Activated T-helper 1 cell treated with anti-CD3 and anti-CD28 coated beads, Interleukin-2, amount 50 U/mL, for 16 hours (primary cell): ENCODE results near the gene NUTM2B.
"Not testable (repeated sequence)": the region's sequence is repeated elsewhere in the genome, so short reads cannot be mapped to it uniquely, and the experiment has no call there.

Experiments used
- DNase-seq, 2 donors: peaks; one replicate each; pipeline ENCODE4 v3.0.0-alpha.2; 2020; ENCODE audit warnings: low read depth in 1 of 2, low spot score in 1 of 2

Gene NUTM2B, protein sequence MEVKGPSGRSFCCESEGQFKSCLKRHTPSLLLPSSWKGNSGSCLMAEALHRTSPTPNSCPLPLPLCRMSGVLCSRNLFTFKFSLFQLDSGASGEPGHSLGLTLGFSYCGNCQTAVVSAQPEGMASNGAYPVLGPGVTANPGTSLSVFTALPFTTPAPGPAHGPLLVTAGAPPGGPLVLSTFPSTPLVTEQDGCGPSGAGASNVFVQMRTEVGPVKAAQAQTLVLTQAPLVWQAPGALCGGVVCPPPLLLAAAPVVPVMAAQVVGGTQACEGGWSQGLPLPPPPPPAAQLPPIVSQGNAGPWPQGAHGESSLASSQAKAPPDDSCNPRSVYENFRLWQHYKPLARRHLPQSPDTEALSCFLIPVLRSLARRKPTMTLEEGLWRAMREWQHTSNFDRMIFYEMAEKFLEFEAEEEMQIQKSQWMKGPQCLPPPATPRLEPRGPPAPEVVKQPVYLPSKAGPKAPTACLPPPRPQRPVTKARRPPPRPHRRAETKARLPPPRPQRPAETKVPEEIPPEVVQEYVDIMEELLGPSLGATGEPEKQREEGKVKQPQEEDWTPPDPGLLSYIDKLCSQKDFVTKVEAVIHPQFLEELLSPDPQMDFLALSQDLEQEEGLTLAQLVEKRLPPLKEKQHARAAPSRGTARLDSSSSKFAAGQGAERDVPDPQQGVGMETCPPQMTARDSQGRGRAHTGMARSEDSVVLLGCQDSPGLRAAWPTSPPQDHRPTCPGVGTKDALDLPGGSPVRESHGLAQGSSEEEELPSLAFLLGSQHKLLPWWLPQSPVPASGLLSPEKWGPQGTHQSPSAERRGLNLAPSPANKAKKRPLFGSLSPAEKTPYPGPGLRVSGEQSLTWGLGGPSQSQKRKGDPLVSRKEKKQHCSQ

DNA sequence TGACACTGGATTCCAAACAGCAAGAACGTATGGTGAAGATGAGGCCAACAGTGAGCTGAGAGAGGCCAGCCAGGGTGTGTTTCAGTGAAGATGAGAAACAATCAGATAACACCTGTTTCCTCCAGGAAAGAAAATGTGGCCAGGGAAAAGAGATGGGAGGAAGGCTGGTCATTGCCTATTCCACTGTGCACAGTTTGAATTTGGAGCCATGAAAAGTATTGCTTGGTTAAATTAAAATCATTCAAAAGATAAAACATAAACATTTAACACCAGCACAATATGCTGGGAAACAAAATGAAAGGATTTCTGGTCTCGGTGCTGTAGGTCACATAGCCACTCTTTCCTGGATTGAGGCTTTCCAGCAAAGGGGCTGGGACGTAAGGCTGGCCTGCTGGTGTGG is at the start of gene NUTM2B:
Gene NUTM2B, plus strand, starts transcription at position 301 of the 400 bp plus-strand sequence. CDS start 383 bp downstream, outside the sequence.
- DNase-seq = not testable (repeated sequence)

DNA sequence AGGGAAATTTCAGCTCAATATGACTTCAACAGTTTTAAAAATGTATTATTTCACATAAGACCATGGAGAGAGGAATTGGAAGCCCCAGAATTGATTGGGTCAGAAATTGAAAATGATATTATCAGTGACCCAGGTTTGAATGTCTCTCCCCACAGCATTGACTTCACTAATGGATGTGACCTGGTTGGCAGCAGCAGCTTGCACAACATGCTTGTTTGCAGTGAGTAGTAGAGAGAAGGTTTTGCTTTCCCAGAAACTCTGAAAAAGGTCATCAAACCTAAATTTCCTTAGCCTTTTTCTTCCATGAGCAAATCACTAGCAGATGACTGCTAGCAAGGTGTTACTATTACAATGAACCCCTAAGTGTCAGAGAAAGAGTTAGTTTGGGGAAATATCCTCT is 39.7 kb upstream of the NUTM2B start:
- not testable (repeated sequence) for DNase-seq

DNA sequence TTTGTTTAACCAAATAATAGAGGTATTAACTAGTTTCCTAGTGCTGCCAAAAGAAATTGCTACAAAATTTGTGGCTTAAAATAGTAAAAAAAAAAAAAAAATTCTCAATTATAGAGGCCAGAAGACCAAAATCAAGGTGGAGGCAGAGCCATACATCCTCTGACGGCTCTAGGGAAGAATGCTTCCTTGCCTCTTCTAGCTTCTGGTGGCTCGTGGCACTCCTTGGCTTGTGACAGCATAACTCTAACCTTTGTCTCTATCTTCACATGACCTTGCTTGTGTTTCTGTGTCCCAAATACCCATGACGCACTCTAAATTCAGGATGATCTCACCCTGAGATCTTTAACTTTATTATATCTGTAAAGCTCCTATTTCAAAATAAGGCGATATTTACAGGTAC is 38.3 kb upstream of the NUTM2B start:
- DNase-seq = not testable (repeated sequence)

DNA sequence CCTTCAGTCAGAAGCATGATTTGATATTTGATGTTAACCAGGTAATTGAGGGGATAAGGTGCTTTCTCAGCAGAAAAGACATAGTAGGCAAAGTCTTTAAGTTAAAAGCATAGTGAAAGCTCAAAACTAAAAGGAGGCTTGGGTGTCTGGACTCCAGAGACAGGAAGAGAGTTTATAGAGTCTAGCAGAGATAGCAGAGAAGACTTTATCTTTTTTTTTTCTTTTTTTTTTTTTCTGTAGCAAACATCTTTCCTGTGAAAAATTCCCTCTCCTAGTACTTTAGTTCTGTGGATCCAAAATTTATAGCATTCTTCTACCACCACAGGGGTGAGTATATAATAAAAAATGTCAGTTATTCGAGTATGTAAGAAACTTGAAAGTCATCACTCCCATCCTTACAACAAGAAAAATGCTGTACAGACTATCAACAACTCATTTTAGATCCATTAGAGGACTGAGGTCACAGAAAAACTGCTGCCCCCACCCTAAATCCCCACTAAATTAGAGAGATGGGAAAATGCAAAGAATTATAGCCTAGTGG is 33.7 kb upstream of the NUTM2B start:
- not testable (repeated sequence) for DNase-seq

DNA sequence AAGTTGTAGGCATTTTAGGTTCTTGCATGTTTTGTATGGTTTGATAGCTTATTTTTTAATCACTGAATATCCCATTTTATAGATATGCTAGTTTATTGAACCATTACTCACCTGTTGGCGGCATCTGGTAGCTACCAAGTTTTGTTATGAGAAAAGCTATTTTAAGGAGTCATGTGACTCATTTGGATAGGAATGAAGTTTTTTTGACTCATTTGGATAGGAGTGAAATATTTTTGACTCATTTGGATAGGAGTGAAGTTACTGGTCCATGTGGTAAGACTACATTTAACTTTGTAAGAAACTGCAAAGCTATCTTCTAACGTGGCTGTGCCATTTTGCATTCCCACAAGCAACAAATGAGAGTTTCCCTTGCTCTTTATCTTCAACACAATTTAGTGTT is 28.1 kb upstream of the NUTM2B start:
- not testable (repeated sequence) for DNase-seq

DNA sequence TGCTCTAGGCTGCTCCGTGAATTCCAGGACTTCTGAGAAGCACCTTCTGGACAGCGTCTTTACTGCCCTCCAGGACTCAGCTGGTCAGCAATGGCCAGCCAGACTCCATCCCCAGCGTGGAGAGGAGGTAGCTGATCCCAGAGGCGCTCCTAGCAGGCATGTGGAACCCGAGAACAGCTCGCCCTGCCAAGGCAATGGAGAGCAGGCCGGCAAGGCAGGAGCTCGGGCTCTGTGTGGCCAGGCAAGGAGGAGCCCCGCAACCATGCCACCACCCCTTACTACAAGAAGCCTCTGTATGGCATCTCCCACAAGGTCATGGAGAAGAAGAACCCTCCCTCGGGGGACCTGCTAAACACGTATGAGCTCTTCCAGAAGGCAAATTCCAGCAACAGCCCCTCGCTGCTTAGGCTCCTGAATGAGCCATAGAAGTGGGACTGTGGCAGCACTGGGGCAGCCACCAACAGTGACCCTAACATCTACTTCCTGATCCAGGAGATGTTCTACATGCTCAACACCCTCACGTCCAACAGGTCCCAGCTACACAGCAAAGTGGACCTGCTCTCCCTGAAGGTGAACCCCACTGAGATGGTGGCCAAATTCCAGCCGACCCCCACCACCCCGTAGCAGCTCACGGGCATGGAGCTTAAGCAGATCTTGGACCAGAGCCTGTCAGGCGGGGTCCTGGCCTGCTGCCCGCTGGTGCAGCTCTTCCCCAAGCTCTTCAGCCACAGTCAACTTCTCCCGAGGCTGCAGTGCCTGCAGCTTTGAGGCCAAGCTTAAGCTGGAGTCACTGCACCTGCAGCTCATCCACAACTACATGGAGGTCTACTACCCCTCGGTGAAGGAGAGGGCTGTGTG is 19.8 kb upstream of the NUTM2B start:
- DNase-seq = not testable (repeated sequence)

DNA sequence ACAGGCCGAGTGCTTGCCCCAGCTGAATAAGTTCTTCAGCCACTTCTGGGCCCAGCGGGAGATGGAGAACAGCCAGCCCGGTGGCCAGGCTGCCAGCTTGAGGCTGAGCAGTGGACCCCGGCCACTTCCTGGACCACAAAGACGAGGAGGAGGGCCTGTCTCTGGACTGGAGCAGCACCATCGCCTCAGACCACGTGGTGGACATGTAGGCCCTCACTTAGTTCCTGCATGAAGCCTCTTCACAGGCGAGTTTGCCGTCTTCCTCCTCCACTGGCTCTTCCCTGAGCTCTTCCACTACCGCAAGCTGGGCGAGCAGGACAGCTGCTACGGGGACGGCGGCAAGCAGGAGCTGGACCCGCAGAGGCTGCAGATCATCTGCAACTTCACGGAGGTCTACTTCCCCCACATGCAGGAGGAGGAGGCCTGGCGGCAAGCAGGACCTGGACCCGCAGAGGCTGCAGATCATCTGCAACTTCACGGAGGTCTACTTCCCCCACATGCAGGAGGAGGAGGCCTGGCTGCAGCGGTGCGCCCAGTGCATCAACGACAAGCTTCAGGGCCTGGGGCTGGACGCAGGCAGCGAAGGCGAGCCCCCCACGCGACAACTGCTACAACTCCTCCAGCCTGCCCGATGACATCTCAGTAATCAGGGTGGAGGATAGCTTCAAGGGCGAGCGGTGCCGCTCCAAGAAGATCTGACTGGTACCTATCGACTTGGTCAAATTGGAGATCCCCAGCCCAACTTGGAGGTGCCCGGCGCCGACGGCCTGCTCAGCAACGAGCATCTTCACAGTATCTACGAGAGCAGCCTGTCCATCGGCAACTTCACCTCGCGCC is 18.9 kb upstream of the NUTM2B start:
- DNase-seq = not testable (repeated sequence)

DNA sequence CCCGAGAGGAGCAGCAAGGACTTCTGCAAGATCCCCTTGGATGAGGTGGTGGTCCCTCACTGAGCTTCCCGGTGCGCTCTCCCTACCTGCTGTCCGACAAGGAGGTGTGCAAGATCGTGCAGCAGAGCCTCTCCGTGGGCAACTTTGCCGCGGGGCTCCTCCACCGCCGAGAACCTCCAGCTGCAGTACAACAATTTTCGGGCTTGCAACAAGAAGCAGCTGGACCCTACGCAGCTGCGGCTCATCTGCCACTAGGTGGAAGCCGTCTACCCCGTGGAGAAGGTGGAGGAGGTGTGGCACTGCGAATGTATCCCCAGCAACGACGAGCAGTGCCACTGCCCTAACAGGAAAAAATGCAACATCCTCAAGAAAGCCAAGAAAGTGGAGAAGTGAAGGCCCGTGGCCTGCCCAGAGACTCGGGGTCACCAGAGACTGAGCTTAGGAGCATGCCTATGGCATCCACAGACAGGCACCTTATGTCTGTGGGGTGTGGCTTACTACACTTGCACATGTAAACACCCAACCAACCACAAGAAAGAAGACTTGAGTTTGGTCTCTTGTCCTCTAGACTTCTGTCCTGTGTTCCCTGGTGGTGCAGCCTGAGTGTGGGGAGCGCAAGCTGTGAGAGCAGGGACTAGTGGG is 17.9 kb upstream of the NUTM2B start:
- peak in 1 of 2 donors; percentile 43 for DNase-seq

DNA sequence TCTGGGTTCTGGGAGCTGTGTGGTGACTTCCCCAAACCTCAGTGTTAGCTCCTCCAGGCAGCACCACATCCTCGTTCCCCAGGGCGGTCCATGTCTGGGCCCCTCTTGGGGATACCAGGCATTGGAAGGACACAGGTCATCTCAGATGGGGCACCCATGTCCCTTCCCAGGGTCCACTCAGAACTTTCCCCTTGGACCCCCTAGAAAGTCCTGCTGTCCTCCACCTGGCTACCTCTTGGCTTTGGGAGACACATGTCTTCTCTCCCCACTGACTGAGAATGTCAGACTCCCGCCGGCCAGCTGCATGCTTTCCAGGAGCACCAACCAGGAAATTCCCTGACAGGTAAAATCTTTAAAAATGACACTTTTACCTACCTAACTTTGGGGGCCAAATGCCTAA is 16.4 kb upstream of the NUTM2B start:
- DNase-seq = not testable (repeated sequence)

DNA sequence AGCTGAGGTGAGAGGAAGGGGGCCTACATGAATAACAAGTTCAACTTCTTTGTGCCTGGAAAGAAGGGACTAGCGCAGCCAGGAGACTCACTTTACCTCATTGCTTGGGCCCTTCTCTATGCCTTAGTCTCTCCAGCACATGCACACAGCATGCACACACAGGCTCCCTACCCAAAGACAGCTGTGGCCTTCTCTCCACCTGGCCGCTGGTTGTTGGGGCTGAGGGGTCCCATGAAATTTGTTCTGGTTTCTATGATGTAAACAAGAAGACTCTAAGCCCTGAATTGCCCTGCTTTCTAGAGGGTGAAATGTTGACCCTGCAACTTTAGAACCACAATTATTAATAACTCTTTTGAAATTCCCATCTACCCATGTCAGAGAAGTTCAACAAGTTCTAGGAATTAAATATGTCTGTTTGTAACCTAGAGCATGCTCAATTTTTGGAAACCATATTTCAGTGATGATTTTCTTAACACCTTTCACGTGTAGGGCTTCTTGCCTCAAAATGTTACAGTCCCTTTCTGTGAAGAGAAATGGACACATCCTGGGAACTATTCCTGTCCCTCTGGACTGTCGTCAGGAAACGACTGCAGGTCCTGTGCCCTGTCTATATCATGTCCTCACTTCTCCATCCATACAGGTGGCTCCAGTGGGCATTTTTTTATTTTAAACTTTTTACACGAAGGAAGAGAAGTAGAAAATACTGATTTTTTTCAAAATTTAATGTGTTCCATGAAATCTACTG is 15.4 kb upstream of the NUTM2B start:
- DNase-seq = not testable (repeated sequence)

DNA sequence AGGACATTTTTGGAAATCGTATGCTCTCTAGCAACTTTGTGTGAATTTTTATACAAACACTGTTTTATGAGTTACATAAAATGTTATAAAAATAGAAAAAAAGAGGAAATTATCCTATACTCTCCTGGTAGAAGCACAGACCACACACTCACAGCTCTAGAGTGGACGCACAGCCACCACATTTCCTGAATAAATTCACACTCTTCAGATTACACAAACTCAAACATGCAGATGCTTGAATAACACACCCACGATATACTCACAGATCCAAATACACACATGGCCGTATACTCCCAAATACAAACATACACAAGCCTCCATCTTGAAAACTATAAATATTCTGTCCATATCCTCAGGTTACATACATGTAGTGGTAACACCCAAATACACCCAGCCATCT is 14.2 kb upstream of the NUTM2B start:
- DNase-seq = not testable (repeated sequence)

DNA sequence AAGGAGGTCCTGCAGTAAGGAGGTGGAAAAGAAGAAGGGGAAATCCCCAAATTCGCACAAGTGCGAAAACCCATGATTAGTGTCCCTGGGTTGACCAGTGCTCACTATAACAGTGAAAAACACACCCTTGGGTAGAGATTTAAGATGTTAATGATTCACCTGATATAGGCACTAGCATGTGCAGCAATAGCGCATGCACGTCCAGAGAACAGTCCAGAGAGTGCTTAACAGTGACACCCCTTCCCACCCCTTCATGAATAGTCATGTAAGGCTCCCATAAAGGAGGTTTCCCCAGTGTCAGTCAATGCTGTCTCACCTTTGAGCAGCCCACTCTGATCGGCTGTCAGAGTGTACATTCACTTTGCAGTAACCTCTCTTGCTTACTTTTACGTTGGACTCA is 6.4 kb upstream of the NUTM2B start:
- DNase-seq = not testable (repeated sequence)

DNA sequence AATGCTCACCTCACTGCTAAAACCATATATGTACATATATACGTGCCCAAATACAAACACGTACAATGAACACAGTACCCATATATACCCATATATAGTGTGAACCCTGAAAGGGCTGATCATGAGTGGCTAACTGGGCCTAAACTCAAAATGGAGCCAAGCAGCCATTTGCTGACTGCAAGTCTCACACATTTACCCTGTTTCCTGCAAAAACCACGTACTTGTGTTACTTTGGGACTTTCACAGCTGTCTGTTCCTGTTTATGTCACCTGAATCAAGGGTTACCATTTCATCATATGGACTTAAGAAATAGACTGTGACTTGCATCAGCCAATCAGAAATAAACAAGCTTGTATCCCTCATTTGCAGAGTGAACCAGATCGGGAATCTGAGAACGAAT is 5.9 kb upstream of the NUTM2B start:
- DNase-seq = not testable (repeated sequence)

DNA sequence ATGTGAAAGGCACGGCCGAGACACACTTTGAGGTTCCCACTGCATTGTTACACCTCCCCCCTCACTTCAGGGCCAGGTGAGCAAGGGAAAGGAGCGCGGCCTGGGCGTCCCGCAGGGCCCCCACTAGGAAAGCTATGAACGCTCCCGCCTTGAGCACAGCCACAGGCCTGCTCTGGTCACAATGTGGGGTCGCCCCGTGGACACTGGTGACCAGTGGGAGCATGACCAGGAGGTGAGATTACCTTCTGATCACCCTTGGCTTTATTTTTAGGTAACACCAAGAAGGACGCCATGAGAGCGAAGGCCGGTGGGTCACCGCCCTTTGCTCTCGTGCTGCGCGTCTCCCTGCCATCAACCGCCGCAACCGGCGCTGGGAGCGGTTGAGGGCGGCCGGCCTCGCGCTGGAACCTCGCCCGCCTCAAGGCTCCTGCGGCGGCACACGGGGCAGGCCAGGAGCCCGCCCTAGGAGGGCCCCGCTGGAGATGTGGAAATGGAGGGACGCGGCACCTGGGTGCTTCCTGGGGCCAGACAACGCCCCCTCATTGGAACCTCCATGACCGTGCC is 2.6 kb upstream of the NUTM2B start:
- DNase-seq = not testable (repeated sequence)

DNA sequence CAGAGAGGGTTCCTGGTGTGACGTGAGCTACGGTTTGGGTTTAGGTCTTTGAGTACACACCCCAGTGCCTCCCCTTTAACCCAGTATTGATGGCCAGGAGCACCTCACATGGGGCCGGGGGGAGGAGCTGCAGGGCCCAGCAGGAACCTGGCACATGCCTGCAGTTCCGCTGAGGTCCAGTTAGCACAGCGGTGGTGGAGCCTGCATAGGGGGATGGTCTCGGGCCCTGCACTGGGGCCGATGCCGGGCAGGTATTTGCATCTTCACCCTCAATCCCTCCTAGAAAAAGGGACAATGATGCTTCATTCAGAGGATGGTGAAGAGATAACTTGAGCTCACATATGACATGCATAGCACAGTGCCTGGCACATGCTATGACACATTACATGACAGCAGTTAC is 4.0 kb downstream of the NUTM2B start:
- DNase-seq = not testable (repeated sequence)

DNA sequence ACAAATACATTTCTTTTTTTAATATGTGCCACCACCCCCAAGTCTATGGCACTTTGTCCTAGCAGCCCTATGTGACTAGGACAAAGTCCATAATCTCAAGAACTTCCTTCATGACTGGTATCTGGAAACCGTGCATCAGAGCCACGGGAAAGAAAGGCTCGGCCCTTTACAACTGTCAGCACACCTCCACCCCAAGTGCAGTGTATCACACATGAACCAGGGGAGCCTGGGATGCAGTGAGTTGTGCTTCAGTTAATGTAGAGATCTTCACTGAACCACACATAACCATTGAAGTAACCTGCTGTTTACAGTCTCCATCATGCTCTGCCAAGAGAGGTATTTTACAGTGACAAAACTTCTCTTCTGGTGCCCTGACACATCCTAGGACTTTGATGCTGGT is 11.9 kb downstream of the NUTM2B start:
- not testable (repeated sequence) for DNase-seq

DNA sequence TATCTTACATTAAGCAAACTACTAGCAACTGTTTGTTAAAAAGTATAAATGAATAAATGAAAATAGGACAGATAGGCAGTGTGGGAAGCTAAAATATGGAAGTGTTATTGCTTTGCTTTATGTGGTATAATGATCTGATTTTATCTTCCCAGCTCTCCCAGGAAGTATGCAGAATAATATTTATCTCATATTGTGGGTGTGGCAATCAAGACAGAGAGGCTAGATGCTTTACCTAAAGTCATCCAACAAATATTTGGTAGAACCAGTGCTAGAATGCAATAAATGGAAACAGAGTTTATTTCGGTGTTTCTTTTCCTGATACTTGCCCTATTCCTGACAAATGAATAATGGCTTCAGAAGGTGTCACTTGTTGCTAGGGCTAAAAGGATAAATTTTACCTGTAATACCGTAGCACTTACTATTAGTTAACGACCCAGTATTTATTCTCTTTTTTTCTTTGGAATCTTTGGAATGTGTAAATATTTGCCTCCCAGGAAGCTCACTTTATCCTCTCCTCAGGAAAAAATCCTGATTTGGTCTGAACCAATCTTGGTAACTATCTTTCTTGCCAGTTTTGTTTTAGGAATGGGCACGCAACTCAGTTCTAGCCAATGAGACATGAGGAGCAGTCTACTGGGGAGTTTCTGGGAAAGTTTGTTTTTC is 14.0 kb downstream of the NUTM2B start:
- not testable (repeated sequence) for DNase-seq

DNA sequence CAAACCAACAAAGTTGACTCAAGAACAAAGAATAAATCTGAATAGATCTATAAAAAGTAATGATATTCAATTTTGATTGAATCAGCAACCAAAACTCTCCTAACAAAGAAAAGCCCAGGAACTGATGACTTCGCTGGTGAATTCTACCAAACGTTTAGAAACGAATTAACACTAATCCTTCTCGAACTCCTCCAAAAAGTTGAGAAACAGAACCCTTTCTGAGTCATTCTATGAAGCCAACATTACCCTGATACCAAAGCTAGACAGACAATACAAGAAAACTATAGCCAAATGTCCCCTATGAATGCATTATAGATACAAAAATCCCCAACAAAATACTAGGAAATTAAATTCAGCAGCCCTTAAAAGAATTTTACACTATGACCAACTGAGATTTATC is 17.0 kb downstream of the NUTM2B start:
- DNase-seq = not testable (repeated sequence)
